NT2/D1 (cell line): ENCODE data around the gene SCLY.

Source experiments
- SUZ12 ChIP-seq: IDR thresholded peaks from 2 replicates; pipeline ENCODE4 v1.6.1; 2011; ENCODE audit not compliant: insufficient read length, insufficient read depth; ENCODE audit errors: extremely low read depth
- YY1 ChIP-seq: IDR thresholded peaks from 2 replicates; pipeline ENCODE4 v1.6.1; 2011; ENCODE audit not compliant: insufficient read length, insufficient read depth
- ZNF274 ChIP-seq: IDR thresholded peaks from 2 replicates; pipeline ENCODE4 v1.6.1; 2011; ENCODE audit warnings: mild to moderate bottlenecking, low read depth, low read length

- TF ChIP-seq YY1 (no peak), SUZ12 (no peak), ZNF274 (no peak)
These were observed 47.0 kb upstream of the SCLY start for GRCh38 chr2:238013806-238014205.
